ENCODE data around the gene ARHGEF39. TPM values are rescaled to one million over a fixed set of nuclear protein-coding genes. Genes with fewer than 3 reads are reported as not detected.

Gene ARHGEF39
- total RNA-seq, 1 donor from 2014 or later: 0.85 TPM

DNA sequence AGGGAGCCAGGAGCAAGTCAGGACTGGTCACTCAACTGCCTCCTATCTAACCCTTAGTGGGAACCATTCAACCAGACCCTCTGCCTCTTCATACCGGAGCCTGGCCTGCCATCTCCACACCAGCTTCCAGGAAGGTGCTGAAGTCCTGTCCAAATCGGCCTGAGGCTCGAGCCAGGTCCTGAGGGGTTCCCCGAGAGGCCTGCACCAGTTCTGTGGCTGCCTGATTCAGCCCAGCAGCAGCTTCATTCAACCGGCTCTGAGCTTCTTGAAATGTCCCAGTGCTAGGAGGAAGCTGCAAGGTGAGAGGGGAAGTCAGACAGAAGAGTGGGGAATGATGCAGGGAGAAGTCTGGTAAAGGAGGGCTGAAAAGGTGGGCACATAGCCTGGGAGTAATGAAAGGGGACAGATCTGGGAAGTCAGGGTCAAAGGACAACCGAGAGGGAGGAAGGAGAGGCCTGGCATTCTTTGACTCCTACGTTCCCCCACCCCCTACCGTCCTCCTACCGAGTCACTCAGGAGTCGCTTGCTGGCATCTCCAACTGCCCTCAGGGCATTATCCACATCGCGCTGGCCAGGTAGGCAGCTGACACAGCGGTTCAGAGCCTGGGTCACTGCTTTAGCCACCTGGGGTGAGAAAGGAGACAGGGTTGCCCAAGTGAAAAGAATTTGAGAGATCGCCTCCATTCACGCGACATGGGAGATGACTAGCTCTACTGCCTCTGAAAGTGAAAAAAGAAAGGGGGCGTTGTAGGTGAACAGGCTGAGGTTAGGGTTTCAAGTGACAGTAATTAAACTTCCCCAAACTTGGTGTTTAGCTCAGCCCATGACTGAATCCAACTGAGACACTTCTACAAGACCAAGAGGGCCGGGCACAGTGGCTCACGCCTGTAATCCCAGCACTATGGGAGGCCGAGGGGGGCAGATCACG lies 46.8 kb upstream of the ARHGEF39 start:
- no peaks in the 10 kb centered on the region for H3K9me3 Mint-ChIP-seq (ENCODE audit: low read depth)

DNA sequence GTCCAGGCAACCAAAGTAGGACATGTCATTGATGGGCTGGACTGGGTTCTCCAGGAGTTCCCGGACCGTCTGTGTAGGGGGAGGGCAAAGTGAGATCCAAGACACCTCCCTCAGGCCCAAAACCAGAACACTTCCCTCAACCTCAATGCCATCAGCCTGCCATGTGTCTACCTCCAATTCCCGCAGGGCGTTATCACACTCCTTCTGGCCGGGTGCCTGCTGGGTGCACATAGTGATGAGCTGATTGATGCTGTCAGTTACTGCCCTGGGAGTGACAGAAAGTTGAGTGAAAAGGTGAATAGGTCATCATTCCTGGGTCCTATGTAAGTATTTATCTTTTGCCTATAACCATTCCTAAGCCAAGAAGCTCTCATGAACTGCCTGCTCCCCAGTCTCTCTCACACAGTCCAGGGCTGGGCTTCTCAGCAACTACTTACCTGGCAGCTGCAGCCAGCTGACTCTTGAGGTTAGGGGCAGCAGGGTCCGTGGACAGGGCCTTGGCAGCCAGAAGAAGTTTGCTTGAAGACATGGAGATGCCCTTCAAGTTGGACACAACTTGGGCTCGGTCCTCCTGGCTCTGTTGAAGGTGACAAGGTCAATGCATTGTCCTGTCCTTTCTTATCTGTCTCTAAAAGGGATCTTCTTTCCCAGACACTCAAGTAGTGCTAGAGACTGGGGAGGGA lies 46.0 kb upstream of the ARHGEF39 start:
- Mint-ChIP-seq H3K9me3 (ENCODE audit: low read depth) (no peaks in the 10 kb centered on the region), H3K27ac (ENCODE audit: unreplicated experiment) (no peak overlapping the region), H3K4me3 (ENCODE audit: unreplicated experiment) (no peak overlapping the region), H3K4me1 (ENCODE audit: low read depth) (no peaks in the 10 kb centered on the region), H3K27me3 (ENCODE audit: low read depth) (no peaks in the 10 kb centered on the region), H3K36me3 (ENCODE audit: low read depth) (peaks cover 67% of the 10 kb centered on the region)
- TF ChIP-seq, protein P1, sequence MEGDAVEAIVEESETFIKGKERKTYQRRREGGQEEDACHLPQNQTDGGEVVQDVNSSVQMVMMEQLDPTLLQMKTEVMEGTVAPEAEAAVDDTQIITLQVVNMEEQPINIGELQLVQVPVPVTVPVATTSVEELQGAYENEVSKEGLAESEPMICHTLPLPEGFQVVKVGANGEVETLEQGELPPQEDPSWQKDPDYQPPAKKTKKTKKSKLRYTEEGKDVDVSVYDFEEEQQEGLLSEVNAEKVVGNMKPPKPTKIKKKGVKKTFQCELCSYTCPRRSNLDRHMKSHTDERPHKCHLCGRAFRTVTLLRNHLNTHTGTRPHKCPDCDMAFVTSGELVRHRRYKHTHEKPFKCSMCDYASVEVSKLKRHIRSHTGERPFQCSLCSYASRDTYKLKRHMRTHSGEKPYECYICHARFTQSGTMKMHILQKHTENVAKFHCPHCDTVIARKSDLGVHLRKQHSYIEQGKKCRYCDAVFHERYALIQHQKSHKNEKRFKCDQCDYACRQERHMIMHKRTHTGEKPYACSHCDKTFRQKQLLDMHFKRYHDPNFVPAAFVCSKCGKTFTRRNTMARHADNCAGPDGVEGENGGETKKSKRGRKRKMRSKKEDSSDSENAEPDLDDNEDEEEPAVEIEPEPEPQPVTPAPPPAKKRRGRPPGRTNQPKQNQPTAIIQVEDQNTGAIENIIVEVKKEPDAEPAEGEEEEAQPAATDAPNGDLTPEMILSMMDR (IDR thresholded peaks at IDR 0.05): no peak
- no peak for DNase-seq (ENCODE audit: low spot score)

More for the DNA sequence above, 46.8 kb upstream of the ARHGEF39 start:
- H3K27ac Mint-ChIP-seq (ENCODE audit: unreplicated experiment): peak overlapping the region; percentile 12
- H3K27me3 Mint-ChIP-seq (ENCODE audit: low read depth): no peaks in the 10 kb centered on the region
- DNase-seq (ENCODE audit: low spot score): no peak
- H3K36me3 Mint-ChIP-seq (ENCODE audit: low read depth): peaks cover 70% of the 10 kb centered on the region
- TF ChIP-seq, protein P1 (IDR thresholded peaks at IDR 0.05): no peak
- no peaks in the 10 kb centered on the region for H3K4me1 Mint-ChIP-seq (ENCODE audit: low read depth)
- H3K4me3 Mint-ChIP-seq (ENCODE audit: unreplicated experiment): no peak overlapping the region

DNA sequence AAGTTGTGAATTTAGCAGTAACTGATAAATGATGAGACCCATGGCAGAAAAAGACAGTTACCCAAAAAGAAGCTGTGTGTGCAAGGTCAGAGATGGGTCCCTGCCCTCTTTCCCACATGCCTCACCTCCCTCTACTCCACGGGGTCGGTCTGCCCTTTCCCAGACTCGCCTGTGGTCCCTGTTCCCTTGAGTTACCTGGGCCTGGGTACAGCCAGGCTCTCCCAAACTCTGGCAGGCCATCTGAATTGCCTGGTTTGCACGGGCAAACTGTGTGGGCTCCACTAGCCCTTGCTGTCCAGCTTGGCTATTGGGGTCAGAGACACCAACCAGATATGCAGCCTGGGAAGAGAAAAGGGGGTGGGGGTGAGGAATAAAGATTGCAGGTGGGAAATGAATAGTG lies 43.2 kb upstream of the ARHGEF39 start:
- Mint-ChIP-seq H3K4me1 (ENCODE audit: low read depth) (no peaks in the 10 kb centered on the region), H3K27ac (ENCODE audit: unreplicated experiment) (peak overlapping the region; percentile 64), H3K4me3 (ENCODE audit: unreplicated experiment) (no peak overlapping the region), H3K9me3 (ENCODE audit: low read depth) (no peaks in the 10 kb centered on the region), H3K27me3 (ENCODE audit: low read depth) (no peaks in the 10 kb centered on the region), H3K36me3 (ENCODE audit: low read depth) (peaks cover 71% of the 10 kb centered on the region)
- no peak for DNase-seq (ENCODE audit: low spot score)
- TF ChIP-seq, protein P1 (IDR thresholded peaks at IDR 0.05): no peak

DNA sequence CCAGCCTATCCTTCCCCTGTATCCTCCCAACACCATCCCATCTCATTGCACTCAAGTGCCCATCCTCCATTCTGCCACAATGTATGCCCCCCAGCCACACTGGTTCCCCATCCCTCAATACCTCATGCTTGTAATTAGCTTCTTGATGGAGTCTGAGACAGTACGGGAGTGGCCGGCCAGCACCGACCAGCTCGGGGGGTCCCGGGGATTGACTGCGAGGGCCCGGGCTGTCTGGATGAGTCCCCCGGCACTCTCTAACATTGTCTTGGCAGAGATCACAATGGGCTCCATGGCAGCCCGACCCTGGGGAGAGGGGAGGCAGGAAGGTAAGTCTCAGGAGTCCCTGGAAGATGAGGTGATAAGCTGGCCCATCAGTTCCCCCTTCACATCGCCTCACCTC lies 42.0 kb upstream of the ARHGEF39 start:
- TF ChIP-seq, protein P1 (IDR thresholded peaks at IDR 0.05): no peak

DNA sequence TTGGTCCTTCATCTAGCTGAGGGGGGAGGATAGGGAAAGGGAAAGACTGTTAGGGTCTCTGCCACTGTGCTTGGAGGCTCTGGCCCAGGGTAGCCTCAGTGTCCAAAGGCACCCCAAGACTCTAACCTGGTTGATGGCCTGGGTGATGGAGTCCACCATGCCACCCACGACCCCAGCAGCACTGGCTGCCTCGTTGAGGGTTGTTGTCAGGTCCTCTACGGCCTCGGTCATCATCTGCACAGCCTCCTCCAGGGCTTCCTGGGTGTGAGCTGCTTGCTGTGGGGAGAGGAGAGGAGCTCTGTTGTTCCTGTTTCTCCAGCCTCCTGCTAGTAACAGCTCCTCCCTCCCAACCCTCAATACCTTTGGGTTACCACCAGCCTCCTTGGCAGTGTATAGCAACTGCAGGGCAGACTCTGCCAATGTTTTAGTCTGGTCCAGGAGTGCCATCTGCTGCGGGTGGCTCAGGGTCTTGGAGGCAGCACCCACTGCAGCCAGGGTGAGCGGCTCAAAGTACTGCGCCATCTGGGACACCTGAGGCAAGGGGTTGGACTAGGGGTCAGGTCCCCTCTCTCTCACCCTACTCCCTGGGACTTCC lies 40.9 kb upstream of the ARHGEF39 start:
- DNase-seq (ENCODE audit: low spot score): no peak
- peaks cover 65% of the 10 kb centered on the region for H3K36me3 Mint-ChIP-seq (ENCODE audit: low read depth)
- no peaks in the 10 kb centered on the region for H3K4me1 Mint-ChIP-seq (ENCODE audit: low read depth)
- H3K9me3 Mint-ChIP-seq (ENCODE audit: low read depth): no peaks in the 10 kb centered on the region
- no peak overlapping the region for H3K27ac Mint-ChIP-seq (ENCODE audit: unreplicated experiment)
- no peaks in the 10 kb centered on the region for H3K27me3 Mint-ChIP-seq (ENCODE audit: low read depth)
- TF ChIP-seq, protein P1 (IDR thresholded peaks at IDR 0.05): no peak
- H3K4me3 Mint-ChIP-seq (ENCODE audit: unreplicated experiment): no peak overlapping the region

More for the DNA sequence above, 42.0 kb upstream of the ARHGEF39 start:
- no peaks in the 10 kb centered on the region for H3K9me3 Mint-ChIP-seq (ENCODE audit: low read depth)
- peak overlapping the region; percentile 75 for H3K27ac Mint-ChIP-seq (ENCODE audit: unreplicated experiment)
- H3K36me3 Mint-ChIP-seq (ENCODE audit: low read depth): peaks cover 71% of the 10 kb centered on the region
- no peaks in the 10 kb centered on the region for H3K4me1 Mint-ChIP-seq (ENCODE audit: low read depth)
- no peak overlapping the region for H3K4me3 Mint-ChIP-seq (ENCODE audit: unreplicated experiment)
- no peak for DNase-seq (ENCODE audit: low spot score)
- no peaks in the 10 kb centered on the region for H3K27me3 Mint-ChIP-seq (ENCODE audit: low read depth)

Measured in chondrocyte (in vitro differentiated cells).